RWPE2 (cell line): ENCODE measurements around the gene DOK6.

Source experiments
- ATAC-seq: fragments of 200-7000 bp; cut with Tn5 transposase; 3 replicates; pipeline ENCODE4 v1.9.1; 2021; ENCODE audit warnings: low read depth
- DNase-seq: peaks from one replicate; pipeline ENCODE4 v3.0.0-alpha.2; 2020; ENCODE audit warnings: low spot score
- H3K27ac ChIP-seq: fragments of 450-650 bp; 2 replicates; pipeline ENCODE4 v1.5.1; 2017; ENCODE audit warnings: mild to moderate bottlenecking; ENCODE audit not compliant: poor library complexity, severe bottlenecking
- H3K27me3 ChIP-seq: fragments of 250-450 bp; sonication (Bioruptor Pico); 2 replicates; pipeline ENCODE4 v1.5.1; 2021; ENCODE audit warnings: mild to moderate bottlenecking, moderate library complexity; ENCODE audit not compliant: insufficient read depth, poor library complexity, severe bottlenecking
- H3K36me3 ChIP-seq: fragments of 250-450 bp; sonication (Bioruptor Pico); 2 replicates; pipeline ENCODE4 v1.5.1; 2020; ENCODE audit warnings: low read depth, mild to moderate bottlenecking, moderate library complexity
- H3K4me1 ChIP-seq: fragments of 250-450 bp; sonication (Bioruptor Pico); 2 replicates; pipeline ENCODE4 v1.5.1; 2021; ENCODE audit warnings: mild to moderate bottlenecking, moderate library complexity; ENCODE audit not compliant: insufficient read depth, poor library complexity, severe bottlenecking
- H3K4me3 ChIP-seq: fragments of 250-450 bp; sonication (Bioruptor Pico); 2 replicates; pipeline ENCODE4 v1.5.1; 2021; ENCODE audit warnings: mild to moderate bottlenecking, moderate library complexity; ENCODE audit not compliant: severe bottlenecking
- H3K9me3 ChIP-seq: fragments of 250-450 bp; sonication (Bioruptor Pico); 2 replicates; pipeline ENCODE4 v1.5.1; 2021; ENCODE audit warnings: mild to moderate bottlenecking, moderate library complexity; ENCODE audit not compliant: severe bottlenecking
- TF ChIP-seq, protein P1 (sequence below): fragments of 450-650 bp; IDR thresholded peaks from one replicate; pipeline ENCODE4 v1.5.1; 2017; ENCODE audit warnings: mild to moderate bottlenecking, moderate library complexity; ENCODE audit not compliant: poor library complexity, severe bottlenecking

The DOK6 gene

DNA sequence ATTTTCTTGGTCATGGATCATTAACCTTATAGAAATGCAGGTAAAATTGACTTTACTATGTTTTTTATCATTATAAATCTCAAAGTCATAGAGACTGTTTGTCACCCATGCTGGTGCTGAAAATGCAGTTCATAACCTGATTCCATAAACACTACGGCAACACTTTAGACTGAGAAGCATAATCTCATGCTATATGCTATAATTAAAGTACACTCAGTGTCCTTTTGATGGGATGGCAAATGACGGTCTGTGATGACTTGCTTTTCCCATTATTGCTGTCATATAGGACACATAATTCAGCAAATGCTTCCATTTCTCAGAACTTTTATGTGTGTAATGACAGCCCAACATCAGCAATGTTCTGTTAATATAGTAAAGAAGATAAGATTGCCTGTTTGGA lies 384.1 kb downstream of the DOK6 start:
- Histone ChIP-seq H3K36me3 (no peaks in the 10 kb centered on the region), H3K27ac (no peak overlapping the region), H3K4me3 (no peak overlapping the region), H3K27me3 (no peaks in the 10 kb centered on the region), H3K9me3 (no peaks in the 10 kb centered on the region), H3K4me1 (peaks cover 6% of the 10 kb centered on the region)
- DNase-seq = no peak
- TF ChIP-seq, protein P1, sequence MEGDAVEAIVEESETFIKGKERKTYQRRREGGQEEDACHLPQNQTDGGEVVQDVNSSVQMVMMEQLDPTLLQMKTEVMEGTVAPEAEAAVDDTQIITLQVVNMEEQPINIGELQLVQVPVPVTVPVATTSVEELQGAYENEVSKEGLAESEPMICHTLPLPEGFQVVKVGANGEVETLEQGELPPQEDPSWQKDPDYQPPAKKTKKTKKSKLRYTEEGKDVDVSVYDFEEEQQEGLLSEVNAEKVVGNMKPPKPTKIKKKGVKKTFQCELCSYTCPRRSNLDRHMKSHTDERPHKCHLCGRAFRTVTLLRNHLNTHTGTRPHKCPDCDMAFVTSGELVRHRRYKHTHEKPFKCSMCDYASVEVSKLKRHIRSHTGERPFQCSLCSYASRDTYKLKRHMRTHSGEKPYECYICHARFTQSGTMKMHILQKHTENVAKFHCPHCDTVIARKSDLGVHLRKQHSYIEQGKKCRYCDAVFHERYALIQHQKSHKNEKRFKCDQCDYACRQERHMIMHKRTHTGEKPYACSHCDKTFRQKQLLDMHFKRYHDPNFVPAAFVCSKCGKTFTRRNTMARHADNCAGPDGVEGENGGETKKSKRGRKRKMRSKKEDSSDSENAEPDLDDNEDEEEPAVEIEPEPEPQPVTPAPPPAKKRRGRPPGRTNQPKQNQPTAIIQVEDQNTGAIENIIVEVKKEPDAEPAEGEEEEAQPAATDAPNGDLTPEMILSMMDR = no peak
- no peak for ATAC-seq

DNA sequence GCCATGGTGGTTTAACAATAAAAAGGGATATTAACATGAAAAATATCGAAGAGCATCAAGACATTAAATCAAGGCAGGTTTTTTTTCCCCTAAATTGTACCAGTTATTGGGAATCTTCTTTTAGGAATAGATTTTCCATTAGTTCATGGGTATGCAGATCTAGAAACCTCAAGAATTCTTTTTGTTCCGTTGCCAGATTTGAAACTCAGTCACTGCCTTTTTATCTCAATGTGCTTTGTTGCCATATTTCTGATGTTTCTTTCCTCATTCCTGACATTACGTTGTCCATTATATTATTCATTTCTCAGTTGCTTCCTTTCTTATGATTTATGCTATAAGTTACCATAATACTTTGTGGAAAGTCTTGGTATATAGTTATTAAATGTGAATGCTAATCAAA lies 384.8 kb downstream of the DOK6 start:
- TF ChIP-seq, protein P1 = no peak
- ATAC-seq = no peak

DNA sequence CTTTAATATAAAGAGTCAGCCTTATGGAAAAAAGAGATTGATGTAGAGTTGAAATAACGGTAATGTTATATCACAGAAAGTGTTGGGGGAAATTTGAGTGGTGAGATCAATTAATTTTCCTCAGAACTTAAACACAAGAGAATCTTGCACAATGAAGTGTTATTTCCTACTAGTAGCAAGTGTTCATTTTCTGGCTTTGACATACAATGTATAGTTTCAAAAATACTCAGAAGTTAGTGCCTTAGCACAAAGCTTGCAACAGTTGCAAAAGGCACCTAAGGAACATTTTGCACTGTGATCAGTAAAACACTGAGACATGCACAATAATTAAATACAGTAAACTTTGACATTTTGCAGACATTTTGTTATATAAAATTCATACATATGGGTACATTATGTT lies 385.7 kb downstream of the DOK6 start:
- TF ChIP-seq, protein P1 = no peak

More for the DNA sequence above, 384.8 kb downstream of the DOK6 start:
- Histone ChIP-seq H3K27me3 (no peaks in the 10 kb centered on the region), H3K4me3 (no peak overlapping the region), H3K27ac (no peak overlapping the region), H3K36me3 (no peaks in the 10 kb centered on the region), H3K9me3 (no peaks in the 10 kb centered on the region), H3K4me1 (peaks cover 6% of the 10 kb centered on the region)
- DNase-seq = no peak

DNA sequence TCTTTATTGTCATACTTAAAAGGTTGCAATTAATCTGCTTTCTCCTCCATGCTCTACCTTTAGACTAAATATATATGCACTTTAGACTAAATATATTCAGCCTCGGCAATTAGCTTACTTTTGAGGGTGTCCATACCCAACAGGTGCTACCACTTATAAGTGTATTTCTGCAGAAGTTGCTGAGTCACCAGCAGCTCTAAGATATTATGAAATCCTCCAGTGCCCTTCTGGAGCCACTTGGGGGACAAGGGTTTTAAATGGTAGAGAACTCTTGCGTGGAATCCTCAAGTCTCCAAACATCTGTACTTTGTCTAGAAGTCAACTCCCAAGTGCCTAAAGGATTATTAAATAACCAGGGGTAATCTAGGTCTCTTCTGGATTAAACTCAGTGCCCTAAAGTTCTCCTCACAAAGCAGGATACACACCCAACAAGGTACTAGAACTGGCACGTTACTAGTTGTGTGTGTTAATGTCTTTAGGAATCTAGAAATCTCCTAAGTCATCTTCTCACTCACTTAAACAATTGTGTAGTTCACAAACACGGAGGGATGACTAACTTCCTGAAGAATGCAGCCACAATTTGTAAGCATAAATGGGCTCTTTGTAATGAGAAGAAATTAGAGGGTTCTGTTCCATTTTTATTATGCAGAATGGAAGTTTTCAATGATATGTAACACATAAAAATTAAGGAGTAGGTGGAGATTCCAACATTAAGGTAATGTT lies 387.3 kb downstream of the DOK6 start:
- TF ChIP-seq, protein P1 = no peak
- Histone ChIP-seq H3K4me3 (no peak overlapping the region), H3K4me1 (peaks cover 6% of the 10 kb centered on the region), H3K27ac (no peak overlapping the region), H3K9me3 (no peaks in the 10 kb centered on the region), H3K27me3 (peaks cover 3% of the 10 kb centered on the region), H3K36me3 (no peaks in the 10 kb centered on the region)
- no peak; the same call in 1 of the 3 replicates for ATAC-seq
- no peak for DNase-seq

More for the DNA sequence above, 385.7 kb downstream of the DOK6 start:
- H3K4me3 ChIP-seq = no peak overlapping the region
- ATAC-seq (no peak), DNase-seq (no peak)
- H3K4me1 ChIP-seq = peaks cover 6% of the 10 kb centered on the region
- H3K9me3 ChIP-seq = no peaks in the 10 kb centered on the region
- H3K27ac ChIP-seq = no peak overlapping the region
- no peaks in the 10 kb centered on the region for H3K27me3 ChIP-seq
- H3K36me3 ChIP-seq = no peaks in the 10 kb centered on the region

DNA sequence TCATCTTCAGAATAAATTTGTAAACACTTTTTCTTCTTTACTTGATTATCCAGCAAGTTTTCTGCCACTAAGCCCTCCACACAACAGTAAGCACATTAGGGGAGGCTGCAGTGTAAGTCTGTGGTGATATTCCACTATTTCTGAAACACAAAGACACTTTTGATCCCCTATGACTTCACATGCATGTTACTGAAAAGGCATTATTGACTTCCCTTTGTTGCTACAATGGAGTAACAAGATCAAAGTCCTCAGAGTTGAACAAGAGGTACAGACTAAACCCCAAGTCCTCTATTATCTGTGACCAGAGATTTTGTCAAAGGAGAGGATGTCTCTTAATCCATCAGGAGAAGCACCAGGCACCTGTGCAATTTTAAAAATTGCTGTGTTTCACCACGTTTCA lies 389.1 kb downstream of the DOK6 start:
- H3K4me3 ChIP-seq = no peak overlapping the region
- no peaks in the 10 kb centered on the region for H3K9me3 ChIP-seq
- DNase-seq = no peak
- peaks cover 6% of the 10 kb centered on the region for H3K27me3 ChIP-seq
- H3K27ac ChIP-seq = no peak overlapping the region
- TF ChIP-seq, protein P1 = no peak
- H3K4me1 ChIP-seq = peaks cover 6% of the 10 kb centered on the region
- no peak for ATAC-seq
- H3K36me3 ChIP-seq = no peaks in the 10 kb centered on the region
